Measurements from ENCODE around the gene HYCC1.
"Not testable (repeated sequence)": the region's sequence is repeated elsewhere in the genome, so short reads cannot be mapped to it uniquely, and the experiment has no call there.

The HYCC1 gene

DNA sequence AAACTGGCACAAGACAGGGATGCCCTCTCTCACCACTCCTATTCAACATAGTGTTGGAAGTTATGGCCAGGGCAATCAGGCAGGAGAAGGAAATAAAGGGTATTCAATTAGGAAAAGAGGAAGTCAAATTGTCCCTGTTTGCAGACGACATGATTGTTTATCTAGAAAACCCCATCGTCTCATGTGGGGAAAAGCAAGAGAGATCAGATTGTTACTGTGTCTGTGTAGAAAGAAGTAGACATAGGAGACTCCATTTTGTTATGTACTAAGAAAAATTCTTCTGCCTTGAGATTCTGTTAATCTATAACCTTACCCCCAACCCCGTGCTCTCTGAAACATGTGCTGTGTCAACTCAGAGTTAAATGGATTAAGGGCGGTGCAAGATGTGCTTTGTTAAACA is 25.7 kb upstream of the HYCC1 start:
- H3K27ac ChIP-seq (ENCODE audit: low read depth, low read length); H3K36me3 ChIP-seq (ENCODE audit: insufficient read depth, low read length); H2AFZ ChIP-seq (ENCODE audit: low read length, unreplicated experiment); H3K27me3 ChIP-seq (ENCODE audit: insufficient read depth, low read length); H3K4me1 ChIP-seq (ENCODE audit: control insufficient read depth, insufficient read depth, low read length, unreplicated experiment); H3K79me2 ChIP-seq (ENCODE audit: control insufficient read depth, insufficient read depth, low read length, unreplicated experiment); H3K4me3 ChIP-seq (ENCODE audit: low read depth, low read length): not testable (repeated sequence)

DNA sequence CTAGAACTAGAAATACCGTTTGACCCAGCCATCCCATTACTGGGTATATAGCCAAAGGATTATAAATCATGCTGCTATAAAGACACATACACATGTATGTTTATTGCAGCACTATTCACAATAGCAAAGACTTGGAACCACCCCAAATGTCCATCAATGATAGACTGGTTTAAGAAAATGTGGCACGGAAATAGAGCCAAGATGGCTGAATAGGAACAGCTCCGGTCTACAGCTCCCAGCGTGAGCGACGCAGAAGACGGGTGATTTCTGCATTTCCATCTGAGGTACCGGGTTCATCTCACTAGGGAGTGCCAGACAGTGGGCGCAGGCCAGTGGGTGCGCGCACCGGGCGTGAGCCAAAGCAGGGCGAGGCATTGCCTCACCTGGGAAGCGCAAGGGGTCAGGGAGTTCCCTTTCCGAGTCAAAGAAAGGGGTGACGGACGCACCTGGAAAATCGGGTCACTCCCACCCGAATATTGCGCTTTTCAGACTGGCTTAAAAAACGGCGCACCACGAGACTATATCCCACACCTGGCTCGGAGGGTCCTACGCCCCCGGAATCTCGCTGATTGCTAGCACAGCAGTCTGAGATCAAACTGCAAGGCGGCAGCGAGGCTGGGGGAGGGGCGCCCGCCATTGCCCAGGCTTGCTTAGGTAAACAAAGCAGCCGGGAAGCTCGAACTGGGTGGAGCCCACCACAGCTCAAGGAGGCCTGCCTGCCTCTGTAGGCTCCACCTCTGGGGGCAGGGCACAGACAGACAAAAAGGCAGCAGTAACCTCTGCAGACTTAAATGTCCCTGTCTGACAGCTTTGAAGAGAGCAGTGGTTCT is 21.8 kb upstream of the HYCC1 start:
- H3K36me3 ChIP-seq (ENCODE audit: insufficient read depth, low read length); H3K27ac ChIP-seq (ENCODE audit: low read depth, low read length); H3K4me1 ChIP-seq (ENCODE audit: control insufficient read depth, insufficient read depth, low read length, unreplicated experiment); H2AFZ ChIP-seq (ENCODE audit: low read length, unreplicated experiment); H3K79me2 ChIP-seq (ENCODE audit: control insufficient read depth, insufficient read depth, low read length, unreplicated experiment); H3K4me3 ChIP-seq (ENCODE audit: low read depth, low read length); H3K27me3 ChIP-seq (ENCODE audit: insufficient read depth, low read length): not testable (repeated sequence)

DNA sequence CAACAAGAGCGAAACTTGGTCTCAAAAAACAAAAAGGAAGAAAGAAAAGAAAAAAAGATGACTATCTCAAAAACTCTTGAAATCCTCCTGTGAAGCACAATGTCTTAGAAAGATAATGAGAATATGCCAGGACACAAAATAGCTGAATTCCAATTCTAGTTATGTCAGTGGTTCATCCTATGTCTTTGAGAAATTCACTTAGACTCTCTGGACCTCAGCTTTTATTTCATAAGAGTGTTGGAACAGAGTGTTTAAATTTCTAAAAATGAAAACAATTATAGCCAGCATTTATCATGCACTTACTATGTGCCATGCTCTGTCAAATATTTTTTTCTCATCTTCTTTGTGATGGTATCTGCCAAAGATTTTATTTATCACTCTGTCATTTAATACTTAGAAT is 13.3 kb upstream of the HYCC1 start:
- Histone ChIP-seq H3K79me2 (ENCODE audit: control insufficient read depth, insufficient read depth, low read length, unreplicated experiment) (no peaks in the 10 kb centered on the region), H3K4me1 (ENCODE audit: control insufficient read depth, insufficient read depth, low read length, unreplicated experiment) (peaks cover 8% of the 10 kb centered on the region), H3K36me3 (ENCODE audit: insufficient read depth, low read length) (no peaks in the 10 kb centered on the region), H3K27ac (ENCODE audit: low read depth, low read length) (no peak overlapping the region), H2AFZ (ENCODE audit: low read length, unreplicated experiment) (no peak overlapping the region), H3K27me3 (ENCODE audit: insufficient read depth, low read length) (no peaks in the 10 kb centered on the region), H3K4me3 (ENCODE audit: low read depth, low read length) (no peak overlapping the region)

DNA sequence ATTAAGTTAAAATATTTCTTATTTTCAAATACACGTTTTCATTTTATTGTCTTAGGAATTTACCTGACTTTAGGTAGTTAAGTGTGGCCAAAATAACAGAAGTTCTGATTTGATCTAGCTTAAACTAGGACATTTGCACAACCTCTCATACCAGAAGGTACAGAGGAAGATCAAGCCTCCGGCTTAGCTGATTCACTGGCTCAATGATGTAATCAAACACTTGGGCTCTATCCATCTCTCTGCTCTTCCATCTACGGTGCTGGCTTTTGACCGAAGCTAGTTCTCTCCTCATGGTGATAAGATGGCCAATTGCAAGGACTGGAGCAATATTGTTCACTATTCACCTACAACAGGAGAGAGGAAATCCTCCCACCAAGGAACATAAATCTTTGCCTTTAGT is 12.2 kb upstream of the HYCC1 start:
- Histone ChIP-seq H2AFZ (ENCODE audit: low read length, unreplicated experiment) (no peak overlapping the region), H3K27me3 (ENCODE audit: insufficient read depth, low read length) (no peaks in the 10 kb centered on the region), H3K4me3 (ENCODE audit: low read depth, low read length) (no peak overlapping the region), H3K36me3 (ENCODE audit: insufficient read depth, low read length) (no peaks in the 10 kb centered on the region), H3K27ac (ENCODE audit: low read depth, low read length) (no peak overlapping the region), H3K4me1 (ENCODE audit: control insufficient read depth, insufficient read depth, low read length, unreplicated experiment) (peaks cover 18% of the 10 kb centered on the region), H3K79me2 (ENCODE audit: control insufficient read depth, insufficient read depth, low read length, unreplicated experiment) (no peaks in the 10 kb centered on the region)

DNA sequence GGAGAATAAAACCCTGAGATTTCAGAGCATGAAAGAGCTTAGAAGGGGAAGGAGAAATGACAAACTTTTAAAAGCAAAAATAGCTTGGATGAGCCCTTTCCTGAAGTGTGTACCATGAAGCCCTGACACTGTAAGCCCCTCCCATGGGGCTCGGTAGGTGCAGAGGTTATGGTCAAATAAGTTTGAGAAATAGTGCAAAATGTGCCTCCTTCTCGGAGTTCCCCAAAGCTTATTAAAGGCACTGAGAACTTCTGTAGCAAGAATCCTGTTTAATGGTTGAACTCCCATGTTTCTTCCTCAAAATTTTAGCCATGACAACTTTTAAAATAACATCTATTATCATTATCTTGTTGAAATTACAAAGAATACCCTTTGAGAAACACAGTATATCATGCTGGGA is 10.5 kb upstream of the HYCC1 start:
- Histone ChIP-seq H3K27ac (ENCODE audit: low read depth, low read length) (no peak overlapping the region), H3K36me3 (ENCODE audit: insufficient read depth, low read length) (no peaks in the 10 kb centered on the region), H3K4me3 (ENCODE audit: low read depth, low read length) (no peak overlapping the region), H3K79me2 (ENCODE audit: control insufficient read depth, insufficient read depth, low read length, unreplicated experiment) (no peaks in the 10 kb centered on the region), H3K4me1 (ENCODE audit: control insufficient read depth, insufficient read depth, low read length, unreplicated experiment) (peaks cover 29% of the 10 kb centered on the region), H3K27me3 (ENCODE audit: insufficient read depth, low read length) (no peaks in the 10 kb centered on the region), H2AFZ (ENCODE audit: low read length, unreplicated experiment) (no peak overlapping the region)

DNA sequence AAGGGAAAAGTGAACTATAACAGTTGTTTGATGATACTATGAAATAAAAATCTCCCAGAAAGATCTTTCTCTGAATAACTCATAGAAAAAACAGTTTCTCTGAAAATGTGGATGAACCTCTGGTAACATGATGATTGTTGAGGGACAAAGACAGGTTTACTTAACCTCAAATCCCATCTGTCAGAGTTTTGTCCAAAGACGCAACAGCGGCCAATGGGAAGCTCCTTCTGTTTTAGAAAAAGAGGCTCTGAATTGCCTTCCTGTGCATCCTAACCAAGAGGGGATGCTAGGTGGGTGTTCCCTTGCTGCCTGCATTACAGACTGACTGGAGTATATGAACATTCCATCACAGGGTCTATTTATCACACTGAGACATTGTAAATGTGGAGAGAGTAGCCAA is 8.9 kb upstream of the HYCC1 start:
- Histone ChIP-seq H3K4me3 (ENCODE audit: low read depth, low read length) (peak overlapping the region; percentile 56; the same call in 1 of the 2 replicates), H3K36me3 (ENCODE audit: insufficient read depth, low read length) (no peaks in the 10 kb centered on the region), H3K27ac (ENCODE audit: low read depth, low read length) (peak overlapping the region; percentile 86), H3K79me2 (ENCODE audit: control insufficient read depth, insufficient read depth, low read length, unreplicated experiment) (no peaks in the 10 kb centered on the region), H2AFZ (ENCODE audit: low read length, unreplicated experiment) (peak overlapping the region; percentile 43), H3K4me1 (ENCODE audit: control insufficient read depth, insufficient read depth, low read length, unreplicated experiment) (peaks cover 33% of the 10 kb centered on the region), H3K27me3 (ENCODE audit: insufficient read depth, low read length) (no peaks in the 10 kb centered on the region)

DNA sequence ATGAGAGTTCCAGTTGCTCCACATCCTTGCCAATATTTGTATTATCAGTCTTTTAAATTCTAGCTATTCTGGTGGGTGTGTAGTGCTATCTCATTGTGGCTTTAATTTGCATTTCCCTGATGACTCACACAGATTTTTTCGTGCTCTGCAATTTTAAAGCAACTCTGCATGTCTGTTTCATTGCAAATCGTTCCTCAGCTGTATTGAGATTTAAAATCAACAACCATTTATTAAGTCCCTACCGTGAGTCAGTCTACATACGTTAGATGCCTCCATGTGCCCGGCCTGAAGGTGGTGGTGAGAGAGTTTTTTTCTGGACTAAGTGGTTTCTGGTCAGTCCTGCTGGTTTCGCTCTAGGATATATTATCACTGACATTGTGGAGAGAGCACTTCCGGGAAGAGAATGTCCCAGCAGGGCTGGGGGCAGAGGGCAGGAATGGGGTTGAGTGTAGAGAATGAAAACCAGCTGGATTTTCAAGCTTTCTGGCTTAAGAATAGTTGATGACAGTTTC is 8.4 kb upstream of the HYCC1 start:
- peaks cover 33% of the 10 kb centered on the region for H3K4me1 ChIP-seq (ENCODE audit: control insufficient read depth, insufficient read depth, low read length, unreplicated experiment)
- H3K27me3 ChIP-seq (ENCODE audit: insufficient read depth, low read length), result no peaks in the 10 kb centered on the region
- H3K4me3 ChIP-seq (ENCODE audit: low read depth, low read length), result peak overlapping the region; percentile 56
- H3K79me2 ChIP-seq (ENCODE audit: control insufficient read depth, insufficient read depth, low read length, unreplicated experiment), result no peaks in the 10 kb centered on the region
- H3K36me3 ChIP-seq (ENCODE audit: insufficient read depth, low read length), result no peaks in the 10 kb centered on the region
- H3K27ac ChIP-seq (ENCODE audit: low read depth, low read length), result peak overlapping the region; percentile 86
- peak overlapping the region; percentile 43 for H2AFZ ChIP-seq (ENCODE audit: low read length, unreplicated experiment)

DNA sequence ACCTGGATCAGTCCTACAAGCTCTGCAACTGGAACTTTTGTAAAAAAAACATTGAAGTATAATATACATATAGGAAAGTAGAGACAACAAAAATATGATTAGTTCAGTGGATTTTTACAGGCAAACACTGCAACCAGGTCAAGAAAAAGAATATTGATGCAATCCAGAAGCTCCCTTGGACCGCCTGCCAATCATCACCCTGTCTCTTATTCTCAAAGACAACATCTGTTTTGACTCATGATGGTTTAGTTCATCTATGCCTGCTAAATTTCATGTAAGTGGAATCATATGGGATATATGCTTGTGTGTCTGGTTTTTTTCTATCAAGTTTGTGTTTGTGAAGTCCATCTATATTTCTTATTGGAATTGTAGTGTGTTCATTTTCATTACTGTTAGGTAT is 7.7 kb upstream of the HYCC1 start:
- Histone ChIP-seq H3K79me2 (ENCODE audit: control insufficient read depth, insufficient read depth, low read length, unreplicated experiment) (no peaks in the 10 kb centered on the region), H3K27ac (ENCODE audit: low read depth, low read length) (peak overlapping the region; percentile 86), H3K4me1 (ENCODE audit: control insufficient read depth, insufficient read depth, low read length, unreplicated experiment) (peaks cover 33% of the 10 kb centered on the region), H3K27me3 (ENCODE audit: insufficient read depth, low read length) (no peaks in the 10 kb centered on the region), H2AFZ (ENCODE audit: low read length, unreplicated experiment) (no peak overlapping the region), H3K36me3 (ENCODE audit: insufficient read depth, low read length) (no peaks in the 10 kb centered on the region), H3K4me3 (ENCODE audit: low read depth, low read length) (peak overlapping the region; percentile 56)

DNA sequence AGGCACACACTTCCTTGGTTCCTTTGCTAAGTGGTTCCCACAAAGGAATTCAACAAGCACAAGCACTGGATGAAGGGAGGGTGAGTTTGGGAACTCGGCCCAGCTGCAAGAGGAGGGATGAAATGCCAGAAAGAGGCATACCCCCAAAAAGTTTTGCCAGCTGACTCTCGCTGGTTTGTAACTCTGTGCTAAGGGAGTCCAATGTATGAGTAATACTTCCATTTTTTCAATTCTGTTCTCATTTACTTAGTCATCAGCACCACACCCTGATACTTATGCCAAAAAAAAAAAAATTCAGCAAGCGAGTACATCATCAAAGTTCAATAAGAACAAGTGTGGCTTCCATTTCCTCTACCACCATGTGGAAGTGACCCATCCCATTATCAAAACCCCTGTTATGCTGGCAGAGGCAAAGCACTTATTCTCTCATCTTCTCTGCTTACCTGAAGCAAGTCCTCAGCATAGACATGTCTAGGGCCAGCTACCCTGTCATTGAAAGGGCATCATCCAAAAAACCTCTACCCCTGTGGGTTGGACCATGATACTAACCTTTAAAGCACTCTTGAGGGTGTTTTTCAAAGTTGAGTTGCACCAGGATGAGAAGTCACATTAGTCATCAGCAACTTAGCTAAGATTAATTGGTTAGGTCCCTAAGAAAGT is 6.9 kb upstream of the HYCC1 start:
- Histone ChIP-seq H3K79me2 (ENCODE audit: control insufficient read depth, insufficient read depth, low read length, unreplicated experiment) (no peaks in the 10 kb centered on the region), H3K4me3 (ENCODE audit: low read depth, low read length) (peak overlapping the region; percentile 22; the same call in 1 of the 2 replicates), H3K27ac (ENCODE audit: low read depth, low read length) (peak overlapping the region; percentile 86), H2AFZ (ENCODE audit: low read length, unreplicated experiment) (peak overlapping the region; percentile 43), H3K4me1 (ENCODE audit: control insufficient read depth, insufficient read depth, low read length, unreplicated experiment) (peaks cover 33% of the 10 kb centered on the region), H3K27me3 (ENCODE audit: insufficient read depth, low read length) (no peaks in the 10 kb centered on the region), H3K36me3 (ENCODE audit: insufficient read depth, low read length) (no peaks in the 10 kb centered on the region)

DNA sequence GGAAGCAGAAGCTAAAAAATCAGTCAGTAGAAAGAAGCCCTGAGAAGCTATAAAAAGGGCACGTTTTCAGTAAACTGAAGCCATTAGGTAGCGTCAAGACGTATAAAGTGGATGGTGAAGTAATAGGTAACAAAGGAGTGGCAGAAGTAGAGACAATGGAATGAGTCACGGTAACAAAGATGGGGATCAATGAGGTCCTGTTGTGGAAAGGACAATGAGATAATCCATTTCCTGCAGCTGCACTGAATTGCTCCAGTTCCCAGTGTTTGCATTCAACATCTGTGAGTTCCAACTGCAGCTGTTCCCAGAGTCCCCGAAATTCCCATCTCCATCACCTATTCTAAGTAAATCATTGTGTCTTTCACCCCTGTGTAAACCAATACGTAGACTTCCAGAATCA is 4.8 kb upstream of the HYCC1 start:
- H3K4me3 ChIP-seq (ENCODE audit: low read depth, low read length), result no peak overlapping the region
- no peak overlapping the region for H2AFZ ChIP-seq (ENCODE audit: low read length, unreplicated experiment)
- peaks cover 1% of the 10 kb centered on the region for H3K79me2 ChIP-seq (ENCODE audit: control insufficient read depth, insufficient read depth, low read length, unreplicated experiment)
- no peak overlapping the region for H3K27ac ChIP-seq (ENCODE audit: low read depth, low read length)
- no peaks in the 10 kb centered on the region for H3K36me3 ChIP-seq (ENCODE audit: insufficient read depth, low read length)
- no peaks in the 10 kb centered on the region for H3K27me3 ChIP-seq (ENCODE audit: insufficient read depth, low read length)
- peaks cover 41% of the 10 kb centered on the region for H3K4me1 ChIP-seq (ENCODE audit: control insufficient read depth, insufficient read depth, low read length, unreplicated experiment)

DNA sequence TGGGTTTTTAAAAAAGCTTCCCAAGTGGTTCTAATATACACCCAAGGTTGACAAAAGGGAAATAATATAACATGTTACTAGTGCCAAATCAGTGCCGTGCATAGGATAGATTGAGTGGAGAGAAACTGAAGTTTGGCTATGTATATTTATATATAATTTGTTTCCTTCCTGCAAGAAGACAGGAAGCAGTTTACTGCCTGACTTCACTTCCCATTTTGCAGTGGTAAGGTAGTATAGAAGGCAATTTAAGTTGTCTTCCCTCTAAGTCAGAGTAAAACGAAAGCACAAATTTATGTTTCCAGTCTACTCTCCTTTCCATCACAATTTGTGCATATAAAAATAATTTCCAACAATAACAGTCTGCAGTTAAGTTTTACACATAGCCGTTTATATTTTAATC is 3.4 kb upstream of the HYCC1 start:
- Histone ChIP-seq H3K36me3 (ENCODE audit: insufficient read depth, low read length) (no peaks in the 10 kb centered on the region), H3K27ac (ENCODE audit: low read depth, low read length) (no peak overlapping the region), H3K4me3 (ENCODE audit: low read depth, low read length) (no peak overlapping the region), H2AFZ (ENCODE audit: low read length, unreplicated experiment) (peak overlapping the region; percentile 21), H3K27me3 (ENCODE audit: insufficient read depth, low read length) (no peaks in the 10 kb centered on the region), H3K79me2 (ENCODE audit: control insufficient read depth, insufficient read depth, low read length, unreplicated experiment) (peaks cover 15% of the 10 kb centered on the region), H3K4me1 (ENCODE audit: control insufficient read depth, insufficient read depth, low read length, unreplicated experiment) (peaks cover 33% of the 10 kb centered on the region)

All from ACC112 (cell line).